Activated B cell treated with CpG ODN at 0.5 μM for 24 hours (primary cell): ENCODE measurements around the gene TNFSF4. TPM values are rescaled to one million over a fixed set of nuclear protein-coding genes. Genes with fewer than 3 reads are reported as not detected.

Experiments
- ATAC-seq: fragments of 200-7000 bp; cut with Tn5 transposase; one replicate; pipeline ENCODE4 v1.10.0; 2021; ENCODE audit warnings: low read depth, mild to moderate bottlenecking, moderate library complexity
- CTCF ChIA-PET: fragments of 350-600 bp; sonication (Branson Sonifier 250); formaldehyde crosslinking; loops from one replicate; lab custom pipeline; 2021; ENCODE audit warnings: antibody characterized with exemption; lab: Charles Lee
- POLR2A ChIA-PET: fragments of 350-600 bp; sonication (Branson Sonifier 250); formaldehyde crosslinking; loops from one replicate; lab custom pipeline; 2021; ENCODE audit warnings: antibody characterized with exemption; lab: Charles Lee
- DNase-seq: peaks from one replicate; pipeline ENCODE4 v3.0.0; 2022
- H3K27ac Mint-ChIP-seq: one replicate; pipeline ENCODE4 v1.8.0; 2020; ENCODE audit warnings: mixed read lengths
- H3K27me3 Mint-ChIP-seq: one replicate; pipeline ENCODE4 v1.8.0; 2021; ENCODE audit warnings: mixed read lengths
- H3K36me3 Mint-ChIP-seq: one replicate; pipeline ENCODE4 v1.8.0; 2021; ENCODE audit warnings: low read depth, mixed read lengths
- H3K4me1 Mint-ChIP-seq: one replicate; pipeline ENCODE4 v1.8.0; 2021; ENCODE audit warnings: mixed read lengths
- H3K4me3 Mint-ChIP-seq: one replicate; pipeline ENCODE4 v1.8.0; 2020; ENCODE audit warnings: mild to moderate bottlenecking, mixed read lengths
- H3K9me3 Mint-ChIP-seq: one replicate; pipeline ENCODE4 v1.8.0; 2020; ENCODE audit warnings: mixed read lengths
- CTCF ChIP-seq: fragments of 200-600 bp; IDR thresholded peaks from one replicate; pipeline ENCODE4 v1.8.0; 2022; ENCODE audit warnings: antibody characterized with exemption, mild to moderate bottlenecking
- intact Hi-C: fragments of 100-400 bp; cut with micrococcal nuclease; formaldehyde crosslinking; loops from one replicate; pipeline ENCODE4 v1.15.1; 2024
- total RNA-seq: library from RNA; stranded (reverse); gene quantifications from 2 replicates; pipeline ENCODE4 v1.2.3, GENCODE V29; 2022

TNFSF4 gene
- total RNA-seq, 1 donor from 2014 or later: 8.6 TPM

GRCh38 chr1:173150795-173151194, 56.3 kb downstream of the TNFSF4 start:
- ATAC-seq (no peak), DNase-seq (no peak)
- H3K27me3 Mint-ChIP-seq: peaks cover 8% of the 10 kb centered on the region
- peaks cover 2% of the 10 kb centered on the region for H3K36me3 Mint-ChIP-seq
- H3K27ac Mint-ChIP-seq: no peak overlapping the region
- intact Hi-C loops: no loop called here
- CTCF ChIA-PET: no interaction called here
- no peak for TF ChIP-seq CTCF
- no peak overlapping the region for H3K4me3 Mint-ChIP-seq
- POLR2A ChIA-PET: no interaction called here
- H3K9me3 Mint-ChIP-seq: peaks cover 17% of the 10 kb centered on the region
- no peaks in the 10 kb centered on the region for H3K4me1 Mint-ChIP-seq

GRCh38 chr1:173149887-173150286, 57.2 kb downstream of the TNFSF4 start:
- Mint-ChIP-seq H3K9me3 (peaks cover 25% of the 10 kb centered on the region), H3K27ac (no peak overlapping the region), H3K4me3 (no peak overlapping the region), H3K4me1 (no peaks in the 10 kb centered on the region), H3K36me3 (peaks cover 2% of the 10 kb centered on the region), H3K27me3 (peaks cover 8% of the 10 kb centered on the region)
- no peak for ATAC-seq
- no peak for DNase-seq
- ChIA-PET CTCF (no interaction called here), POLR2A (no interaction called here)
- intact Hi-C loops: no loop called here
- TF ChIP-seq CTCF: no peak

- no peak for TF ChIP-seq CTCF
- Mint-ChIP-seq H3K27ac (no peak overlapping the region), H3K4me1 (no peaks in the 10 kb centered on the region), H3K27me3 (peaks cover 8% of the 10 kb centered on the region), H3K9me3 (peaks cover 32% of the 10 kb centered on the region), H3K4me3 (no peak overlapping the region), H3K36me3 (peaks cover 2% of the 10 kb centered on the region)
- ATAC-seq: no peak
- intact Hi-C loops: no loop called here
- ChIA-PET CTCF (no interaction called here), POLR2A (no interaction called here)
- no peak for DNase-seq
Measured at GRCh38 chr1:173148971-173149370, 58.2 kb downstream of the TNFSF4 start.

GRCh38 chr1:173148545-173148944, 58.6 kb downstream of the TNFSF4 start:
- peaks cover 8% of the 10 kb centered on the region for H3K27me3 Mint-ChIP-seq
- ATAC-seq (no peak), DNase-seq (no peak)
- H3K9me3 Mint-ChIP-seq: peaks cover 33% of the 10 kb centered on the region
- H3K27ac Mint-ChIP-seq: no peak overlapping the region
- CTCF ChIA-PET: no interaction called here
- no peak overlapping the region for H3K4me3 Mint-ChIP-seq
- POLR2A ChIA-PET: no interaction called here
- no peaks in the 10 kb centered on the region for H3K36me3 Mint-ChIP-seq
- H3K4me1 Mint-ChIP-seq: no peaks in the 10 kb centered on the region
- TF ChIP-seq CTCF: no peak
- intact Hi-C loops: no loop called here

GRCh38 chr1:173140733-173141132, 66.4 kb downstream of the TNFSF4 start:
- CTCF ChIA-PET: no interaction called here
- POLR2A ChIA-PET: no interaction called here
- Mint-ChIP-seq H3K27me3 (peaks cover 2% of the 10 kb centered on the region), H3K36me3 (no peaks in the 10 kb centered on the region), H3K4me1 (no peaks in the 10 kb centered on the region), H3K4me3 (no peak overlapping the region), H3K27ac (no peak overlapping the region), H3K9me3 (peaks cover 17% of the 10 kb centered on the region)
- intact Hi-C loops: no loop called here
- DNase-seq: no peak
- no peak for ATAC-seq
- TF ChIP-seq CTCF: no peak
